ENCODE results near the gene ESPN. TPM values are rescaled to one million over a fixed set of nuclear protein-coding genes. Genes with fewer than 3 reads are reported as not detected.

The ESPN gene
- total RNA-seq, 2 donors from 2014 or later, result 4.1 to 10.5 TPM

DNA sequence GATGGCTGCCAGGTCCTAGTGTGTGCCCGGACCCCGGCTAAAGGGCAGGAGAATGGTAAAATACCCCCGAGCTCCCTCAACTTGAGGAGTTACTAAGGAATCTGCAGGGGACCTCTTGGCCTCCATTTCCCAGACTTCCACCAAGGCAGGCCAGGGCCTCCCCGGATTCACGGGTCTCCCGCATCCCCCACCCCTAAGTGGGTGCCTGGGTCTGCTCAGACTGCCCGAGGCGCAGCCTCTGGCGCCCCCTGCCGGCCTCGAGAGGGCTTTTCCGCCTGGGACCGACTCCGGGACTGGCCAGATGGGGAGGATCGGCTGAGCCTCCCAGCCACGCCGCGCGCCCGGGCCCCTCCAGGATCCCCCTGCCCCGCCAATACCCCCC is 65.2 kb downstream of the ESPN start:
- TF ChIP-seq, protein P1, sequence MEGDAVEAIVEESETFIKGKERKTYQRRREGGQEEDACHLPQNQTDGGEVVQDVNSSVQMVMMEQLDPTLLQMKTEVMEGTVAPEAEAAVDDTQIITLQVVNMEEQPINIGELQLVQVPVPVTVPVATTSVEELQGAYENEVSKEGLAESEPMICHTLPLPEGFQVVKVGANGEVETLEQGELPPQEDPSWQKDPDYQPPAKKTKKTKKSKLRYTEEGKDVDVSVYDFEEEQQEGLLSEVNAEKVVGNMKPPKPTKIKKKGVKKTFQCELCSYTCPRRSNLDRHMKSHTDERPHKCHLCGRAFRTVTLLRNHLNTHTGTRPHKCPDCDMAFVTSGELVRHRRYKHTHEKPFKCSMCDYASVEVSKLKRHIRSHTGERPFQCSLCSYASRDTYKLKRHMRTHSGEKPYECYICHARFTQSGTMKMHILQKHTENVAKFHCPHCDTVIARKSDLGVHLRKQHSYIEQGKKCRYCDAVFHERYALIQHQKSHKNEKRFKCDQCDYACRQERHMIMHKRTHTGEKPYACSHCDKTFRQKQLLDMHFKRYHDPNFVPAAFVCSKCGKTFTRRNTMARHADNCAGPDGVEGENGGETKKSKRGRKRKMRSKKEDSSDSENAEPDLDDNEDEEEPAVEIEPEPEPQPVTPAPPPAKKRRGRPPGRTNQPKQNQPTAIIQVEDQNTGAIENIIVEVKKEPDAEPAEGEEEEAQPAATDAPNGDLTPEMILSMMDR (conservative IDR thresholded peaks at IDR 0.05), result peak; percentile 98
- H3K9ac ChIP-seq (ENCODE audit: extremely low read depth, low read length, poor library complexity, severe bottlenecking), result no peak overlapping the region
- H3K4me3 ChIP-seq (ENCODE audit: low read length), result peak overlapping the region; percentile 86
- no peaks in the 10 kb centered on the region for H3K27me3 ChIP-seq (ENCODE audit: control insufficient read depth, insufficient read depth, low read length, poor library complexity, severe bottlenecking)
- Mint-ChIP-seq H3K27me3 (ENCODE audit: insufficient read depth) (peaks cover 9% of the 10 kb centered on the region), H3K27ac (no peak overlapping the region), H3K4me1 (peaks cover 14% of the 10 kb centered on the region), H3K36me3 (ENCODE audit: low read depth) (no peaks in the 10 kb centered on the region), H3K4me3 (peak overlapping the region; percentile 64), H3K9me3 (no peaks in the 10 kb centered on the region)
- no peak overlapping the region for H3K27ac ChIP-seq (ENCODE audit: low read depth, low read length)
- H3K9me3 ChIP-seq (ENCODE audit: control insufficient read depth, low read length), result no peaks in the 10 kb centered on the region
- peak; percentile 93 for DNase-seq
- 12 to 21% methylated on average over 12 to 21 of the region's 21 CpGs for WGBS, 2 experiments (ENCODE audit: insufficient coverage in 1 of 2, insufficient read length in 1 of 2)
- no peaks in the 10 kb centered on the region for H3K4me1 ChIP-seq (ENCODE audit: control insufficient read depth, insufficient read depth, low read length)
- no peaks in the 10 kb centered on the region for H3K36me3 ChIP-seq (ENCODE audit: control insufficient read depth, insufficient read depth, low read length)

DNA sequence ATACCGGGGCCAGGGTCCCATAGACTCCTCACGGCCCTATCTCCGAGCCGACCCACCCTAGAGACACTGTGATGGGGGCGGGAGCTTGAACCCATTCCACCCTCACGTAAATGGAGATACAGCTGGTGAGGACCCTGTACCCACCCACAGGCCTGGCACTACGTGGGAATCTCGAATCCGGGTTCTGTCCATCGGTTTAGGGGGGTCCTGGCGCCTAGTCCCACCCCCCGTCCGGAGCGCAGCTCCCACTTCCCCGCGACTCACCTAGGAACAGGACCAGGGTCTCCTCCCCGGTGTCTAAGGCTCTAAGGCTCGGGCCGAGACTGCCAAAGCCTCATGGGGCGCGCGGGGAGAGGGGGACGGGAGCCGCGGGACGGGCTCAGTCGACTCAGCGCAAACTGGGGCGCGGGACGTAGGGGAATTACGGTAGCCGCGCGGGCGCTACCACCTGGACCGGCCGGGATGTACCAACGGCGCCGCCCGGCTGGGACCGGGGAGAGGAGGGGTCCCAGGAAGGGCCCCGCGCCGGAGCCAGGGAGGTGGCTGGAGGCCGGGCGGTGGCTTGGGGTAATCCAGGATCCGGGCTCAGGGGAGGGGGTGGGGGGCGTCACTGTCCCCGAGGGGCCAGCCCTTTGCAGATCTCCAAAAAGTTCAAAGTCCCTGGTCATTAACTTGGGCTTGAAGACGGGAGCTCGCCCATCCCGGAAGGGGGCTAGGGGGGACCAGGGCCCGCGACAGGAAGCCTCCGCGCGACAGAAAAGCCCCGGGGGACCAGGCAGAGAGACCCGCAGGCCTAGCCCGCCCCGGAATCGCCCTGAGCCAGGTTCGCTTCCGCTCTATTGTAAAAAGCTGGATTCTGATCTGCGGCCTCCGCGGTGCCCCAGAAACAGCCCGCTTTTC is 65.9 kb downstream of the ESPN start:
- peak; percentile 96 for DNase-seq
- Mint-ChIP-seq H3K4me3 (peak overlapping the region; percentile 64), H3K4me1 (peaks cover 14% of the 10 kb centered on the region), H3K36me3 (ENCODE audit: low read depth) (no peaks in the 10 kb centered on the region), H3K27ac (no peak overlapping the region), H3K27me3 (ENCODE audit: insufficient read depth) (peaks cover 9% of the 10 kb centered on the region), H3K9me3 (no peaks in the 10 kb centered on the region)
- Histone ChIP-seq H3K4me3 (ENCODE audit: low read length) (peak overlapping the region; percentile 86), H3K9ac (ENCODE audit: extremely low read depth, low read length, poor library complexity, severe bottlenecking) (peak overlapping the region; percentile 51), H3K27me3 (ENCODE audit: control insufficient read depth, insufficient read depth, low read length, poor library complexity, severe bottlenecking) (no peaks in the 10 kb centered on the region), H3K9me3 (ENCODE audit: control insufficient read depth, low read length) (no peaks in the 10 kb centered on the region), H3K36me3 (ENCODE audit: control insufficient read depth, insufficient read depth, low read length) (no peaks in the 10 kb centered on the region), H3K27ac (ENCODE audit: low read depth, low read length) (no peak overlapping the region), H3K4me1 (ENCODE audit: control insufficient read depth, insufficient read depth, low read length) (no peaks in the 10 kb centered on the region)
- TF ChIP-seq, protein P1 (conservative IDR thresholded peaks at IDR 0.05), result peak; percentile 43
- WGBS, 2 experiments (ENCODE audit: insufficient coverage in 1 of 2, insufficient read length in 1 of 2), result 1% methylated on average over 41 to 70 of the region's 70 CpGs

DNA sequence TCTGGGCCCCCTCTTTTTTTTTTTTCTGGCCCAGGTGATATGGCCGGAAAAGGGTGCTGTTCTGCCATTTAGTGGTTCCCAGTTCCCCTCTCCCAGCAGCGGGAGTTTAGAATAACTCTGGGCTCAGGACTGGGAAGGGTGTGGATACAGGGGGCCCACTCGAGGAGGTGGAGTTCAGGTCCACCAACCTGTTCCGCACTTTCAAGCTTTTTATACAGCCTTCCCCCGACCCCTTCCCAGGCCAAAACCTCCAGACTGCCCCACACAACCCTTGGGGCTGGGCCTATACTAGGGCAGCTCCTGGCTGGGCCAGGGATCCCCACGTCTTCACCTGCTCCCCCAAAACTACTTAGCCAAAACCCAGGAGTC is 66.5 kb downstream of the ESPN start:
- Histone ChIP-seq H3K4me1 (ENCODE audit: control insufficient read depth, insufficient read depth, low read length) (no peaks in the 10 kb centered on the region), H3K27ac (ENCODE audit: low read depth, low read length) (no peak overlapping the region), H3K9me3 (ENCODE audit: control insufficient read depth, low read length) (no peaks in the 10 kb centered on the region), H3K36me3 (ENCODE audit: control insufficient read depth, insufficient read depth, low read length) (no peaks in the 10 kb centered on the region), H3K4me3 (ENCODE audit: low read length) (peak overlapping the region; percentile 86), H3K27me3 (ENCODE audit: control insufficient read depth, insufficient read depth, low read length, poor library complexity, severe bottlenecking) (peaks cover 6% of the 10 kb centered on the region), H3K9ac (ENCODE audit: extremely low read depth, low read length, poor library complexity, severe bottlenecking) (peak overlapping the region; percentile 51)
- TF ChIP-seq, protein P1 (conservative IDR thresholded peaks at IDR 0.05), result no peak
- Mint-ChIP-seq H3K27ac (peak overlapping the region; percentile 40), H3K27me3 (ENCODE audit: insufficient read depth) (peaks cover 15% of the 10 kb centered on the region), H3K4me1 (peaks cover 13% of the 10 kb centered on the region), H3K36me3 (ENCODE audit: low read depth) (no peaks in the 10 kb centered on the region), H3K9me3 (no peaks in the 10 kb centered on the region), H3K4me3 (peak overlapping the region; percentile 64)
- WGBS, 2 experiments (ENCODE audit: insufficient coverage in 1 of 2, insufficient read length in 1 of 2), result 17 to 18% methylated on average over 3 to 6 of the region's 6 CpGs
- no peak for DNase-seq
